CD14-positive monocyte (primary cell): ENCODE results near the gene PLXDC1. TPM values are rescaled to one million over a fixed set of nuclear protein-coding genes. Genes with fewer than 3 reads are reported as not detected.
"Not testable (repeated sequence)": the region's sequence is repeated elsewhere in the genome, so short reads cannot be mapped to it uniquely, and the experiment has no call there.

Experiments
- DNase-seq, 3 donors: peaks; one replicate each; pipeline ENCODE4 v3.0.0-alpha.2; 2011 to 2022
- H2AFZ ChIP-seq: 2 replicates; pipeline ENCODE4 v1.6.0; 2012; ENCODE audit warnings: mild to moderate bottlenecking, low read depth, low read length, inconsistent platforms; ENCODE audit not compliant: insufficient read depth, poor library complexity, severe bottlenecking
- H3K27ac ChIP-seq, 2 donors: 1 replicate in 1 of 2; 2 replicates in 1 of 2; pipeline ENCODE4 v1.5.1; 2012 to 2013; ENCODE audit warnings: low read length in 2 of 2, control low read depth in 1 of 2, inconsistent platforms in 1 of 2, low read depth in 1 of 2, mild to moderate bottlenecking in 1 of 2
- H3K27me3 ChIP-seq, 2 donors: one replicate each; pipeline versions ENCODE4 v1.6.0 to v1.6.1; 2011 to 2013; ENCODE audit warnings: low read length in 2 of 2; ENCODE audit not compliant: control insufficient read depth in 2 of 2, insufficient read depth in 2 of 2
- H3K36me3 ChIP-seq, 2 donors: replicated peaks in 1 of 2; 1 replicate in 1 of 2; 2 replicates in 1 of 2; pipeline versions ENCODE4 v1.5.1 to v1.6.1; 2012 to 2013; ENCODE audit warnings: low read length in 2 of 2, control low read depth in 1 of 2, inconsistent platforms in 1 of 2, mild to moderate bottlenecking in 1 of 2; ENCODE audit not compliant: insufficient read depth in 2 of 2, control insufficient read depth in 1 of 2
- H3K4me1 ChIP-seq, 2 donors: 1 replicate in 1 of 2; 2 replicates in 1 of 2; pipeline versions ENCODE4 v1.5.1 to v1.6.1; 2012 to 2013; ENCODE audit warnings: low read length in 2 of 2, control low read depth in 1 of 2, inconsistent platforms in 1 of 2, mild to moderate bottlenecking in 1 of 2, moderate library complexity in 1 of 2; ENCODE audit not compliant: insufficient read depth in 2 of 2, control insufficient read depth in 1 of 2
- H3K4me2 ChIP-seq: replicated peaks from 2 replicates; pipeline ENCODE3; 2012; ENCODE audit warnings: low read length, moderate library complexity, mild to moderate bottlenecking; ENCODE audit not compliant: poor library complexity, severe bottlenecking; ENCODE audit errors: extremely low read depth
- H3K4me3 ChIP-seq, 3 experiments: fragments of 200-600 bp in 1 of 3; sonication (generic) in 1 of 3; replicated peaks in 1 of 3; 1 replicate in 2 of 3; 2 replicates in 1 of 3; pipeline ENCODE4 v1.5.1; 2011 to 2013; ENCODE audit warnings: low read length in 3 of 3, mild to moderate bottlenecking in 3 of 3, control low read depth in 2 of 3, low read depth in 2 of 3, inconsistent platforms in 1 of 3, moderate library complexity in 1 of 3
- H3K79me2 ChIP-seq: 2 replicates; pipeline ENCODE4 v1.6.0; 2012; ENCODE audit warnings: mild to moderate bottlenecking, control low read depth, inconsistent platforms, low read length, moderate library complexity; ENCODE audit not compliant: insufficient read depth
- H3K9ac ChIP-seq: 2 replicates; pipeline ENCODE4 v1.6.0; 2017; ENCODE audit warnings: low read length, mild to moderate bottlenecking; ENCODE audit not compliant: insufficient read depth, poor library complexity, severe bottlenecking
- H3K9me3 ChIP-seq, 2 donors: replicated peaks in 1 of 2; 1 replicate in 1 of 2; 2 replicates in 1 of 2; pipeline versions ENCODE4 v1.5.1 to v1.6.1; 2012 to 2013; ENCODE audit warnings: low read length in 2 of 2, control low read depth in 1 of 2; ENCODE audit not compliant: control insufficient read depth in 1 of 2, insufficient read depth in 1 of 2
- H4K20me1 ChIP-seq: 2 replicates; pipeline ENCODE4 v1.6.0; 2012; ENCODE audit warnings: mild to moderate bottlenecking, low read length, control low read depth, moderate library complexity; ENCODE audit not compliant: insufficient read depth
- H3K27ac Mint-ChIP-seq, 7 donors: one replicate each; pipeline ENCODE4 v1.8.0; 2020; ENCODE audit warnings: mild to moderate bottlenecking in 7 of 7, mixed read lengths in 7 of 7, moderate library complexity in 6 of 7, inconsistent platforms in 2 of 7
- H3K27me3 Mint-ChIP-seq, 3 donors: one replicate each; pipeline ENCODE4 v1.8.0; 2021 to 2022; ENCODE audit warnings: low read depth in 3 of 3, mild to moderate bottlenecking in 3 of 3, mixed read lengths in 3 of 3, moderate library complexity in 3 of 3, inconsistent platforms in 1 of 3
- H3K36me3 Mint-ChIP-seq, 2 donors: one replicate each; pipeline ENCODE4 v1.8.0; 2020; ENCODE audit warnings: mixed read lengths in 2 of 2, inconsistent platforms in 1 of 2, mild to moderate bottlenecking in 1 of 2
- H3K4me1 Mint-ChIP-seq: one replicate; pipeline ENCODE4 v1.8.0; 2020; ENCODE audit warnings: mild to moderate bottlenecking, mixed read lengths
- H3K4me3 Mint-ChIP-seq, 2 donors: one replicate each; pipeline ENCODE4 v1.8.0; 2020; ENCODE audit warnings: mild to moderate bottlenecking in 2 of 2, mixed read lengths in 2 of 2, moderate library complexity in 1 of 2
- H3K9me3 Mint-ChIP-seq, 7 donors: one replicate each; pipeline ENCODE4 v1.8.0; 2020 to 2022; ENCODE audit warnings: mixed read lengths in 7 of 7, mild to moderate bottlenecking in 6 of 7, moderate library complexity in 6 of 7, inconsistent platforms in 2 of 7
- CTCF ChIP-seq: fragments of 200-600 bp; IDR thresholded peaks from one replicate; pipeline ENCODE4 v1.8.0; 2022; ENCODE audit warnings: antibody characterized with exemption, mild to moderate bottlenecking
- WGBS: methylation state at CpG from one replicate; pipeline ENCODE4 v1.1.5; 2013; ENCODE audit warnings: missing lambda C conversion rate; ENCODE audit not compliant: insufficient coverage; 5-methylcytosine and 5-hydroxymethylcytosine counted together
- intact Hi-C, 2 donors: fragments of 100-400 bp; cut with micrococcal nuclease; formaldehyde crosslinking; loops; one replicate each; pipeline versions ENCODE4 v1.15.0 to v1.15.1; 2023
- polyA plus RNA-seq, 3 donors: library from polyadenylated mRNA; depleted of rRNA in 1 of 3; unstranded in 2 of 3; stranded (reverse) in 1 of 3; fragments of 300-500 nt in 2 of 3; fragments of >200 nt in 1 of 3; fragmentation: Illumina TruSeq in 2 of 3; gene quantifications; 1 replicate in 2 of 3; 2 replicates in 1 of 3; pipeline ENCODE4 v1.2.3, GENCODE V29; 2012 to 2021

Gene PLXDC1
- polyA plus RNA-seq, 3 donors: 0.21 TPM; not detected in 2

- no peaks in the 10 kb centered on the region for H3K9me3 ChIP-seq
- 92% methylated on average over 9 of the region's 11 CpGs for WGBS
- intact Hi-C loops: no loop called here
- H3K4me3 Mint-ChIP-seq: peak overlapping the region; percentile 79 to 90
- no peak for TF ChIP-seq CTCF
- DNase-seq: no peak
- no peaks in the 10 kb centered on the region for H4K20me1 ChIP-seq
- H3K4me2 ChIP-seq: peak overlapping the region; percentile 78
- H3K4me1 Mint-ChIP-seq: peaks cover 19% of the 10 kb centered on the region
- no peak overlapping the region for H3K9ac ChIP-seq
- no peak overlapping the region for H3K27ac ChIP-seq
- peaks cover 8 to 16% of the 10 kb centered on the region in 2 donors for H3K4me1 ChIP-seq
- H3K27me3 ChIP-seq: no peaks in the 10 kb centered on the region
- H3K27ac Mint-ChIP-seq: no peak overlapping the region
- H3K36me3 Mint-ChIP-seq: no peaks in the 10 kb centered on the region
- no peaks in the 10 kb centered on the region for H3K36me3 ChIP-seq
- H3K4me3 ChIP-seq: peak overlapping the region in 1 of 3 experiments; percentile 77
- H3K9me3 Mint-ChIP-seq: peaks cover 0 to 2% (median 0%) of the 10 kb centered on the region in 7 donors
- H3K79me2 ChIP-seq: no peaks in the 10 kb centered on the region
- H3K27me3 Mint-ChIP-seq: peaks cover 6 to 9% (median 9%) of the 10 kb centered on the region in 3 donors
- H2AFZ ChIP-seq: peak overlapping the region; percentile 84
Measured at GRCh38 chr17:39057701-39058206, 93.7 kb downstream of the PLXDC1 start.

GRCh38 chr17:39054111-39054645 is 97.3 kb downstream of the PLXDC1 start:
- Mint-ChIP-seq H3K4me1 (peaks cover 19% of the 10 kb centered on the region), H3K36me3 (no peaks in the 10 kb centered on the region), H3K9me3 (peaks cover 0 to 7% (median 2%) of the 10 kb centered on the region in 7 donors), H3K4me3 (no peak overlapping the region), H3K27ac (no peak overlapping the region), H3K27me3 (peaks cover 5 to 16% (median 15%) of the 10 kb centered on the region in 3 donors)
- Histone ChIP-seq H3K4me1 (peaks cover 8 to 16% of the 10 kb centered on the region in 2 donors), H3K36me3 (no peaks in the 10 kb centered on the region), H3K27ac (no peak overlapping the region), H3K27me3 (peaks cover 0 to 2% of the 10 kb centered on the region in 2 donors), H3K9me3 (no peaks in the 10 kb centered on the region), H3K4me2 (no peak overlapping the region), H2AFZ (no peak overlapping the region), H4K20me1 (no peaks in the 10 kb centered on the region), H3K4me3 (no peak overlapping the region), H3K79me2 (no peaks in the 10 kb centered on the region), H3K9ac (no peak overlapping the region)
- no peak for DNase-seq
- TF ChIP-seq CTCF: no peak
- intact Hi-C loops: no loop called here
- no CpG with 5 or more reads among the region's 2 CpGs for WGBS

- Mint-ChIP-seq H3K27ac (peak overlapping the region in 1 of 7 donors; percentile 21), H3K4me3 (peak overlapping the region in 1 of 2 donors; percentile 26), H3K9me3 (peaks cover 14 to 24% (median 17%) of the 10 kb centered on the region in 7 donors), H3K27me3 (peaks cover 2 to 16% (median 12%) of the 10 kb centered on the region in 3 donors)
- H3K4me3 ChIP-seq, H3K27ac ChIP-seq, intact Hi-C loops, H4K20me1 ChIP-seq, H3K4me1 Mint-ChIP-seq, DNase-seq, H3K9ac ChIP-seq, H2AFZ ChIP-seq, H3K4me2 ChIP-seq, H3K36me3 ChIP-seq, H3K27me3 ChIP-seq, H3K79me2 ChIP-seq, H3K36me3 Mint-ChIP-seq: not testable (repeated sequence)
- 100% methylated on average over 1 of the region's 3 CpGs for WGBS
- Histone ChIP-seq H3K4me1 (peaks cover 6 to 10% of the 10 kb centered on the region in 2 donors), H3K9me3 (peaks cover 15 to 17% of the 10 kb centered on the region in 2 donors)
Measured at GRCh38 chr17:39052423-39052822, 99.0 kb downstream of the PLXDC1 start.
